C4-2B (cell line): ENCODE data around the gene DLX5.

Source experiments
- ZFX ChIP-seq: fragments of 450-650 bp; IDR thresholded peaks from 2 replicates; pipeline ENCODE4 v1.6.1; 2017
- TF ChIP-seq, protein P1 (sequence below): fragments of 450-650 bp; conservative IDR thresholded peaks from 2 replicates; pipeline ENCODE4 v1.5.1; 2017; ENCODE audit warnings: mild to moderate bottlenecking

DNA sequence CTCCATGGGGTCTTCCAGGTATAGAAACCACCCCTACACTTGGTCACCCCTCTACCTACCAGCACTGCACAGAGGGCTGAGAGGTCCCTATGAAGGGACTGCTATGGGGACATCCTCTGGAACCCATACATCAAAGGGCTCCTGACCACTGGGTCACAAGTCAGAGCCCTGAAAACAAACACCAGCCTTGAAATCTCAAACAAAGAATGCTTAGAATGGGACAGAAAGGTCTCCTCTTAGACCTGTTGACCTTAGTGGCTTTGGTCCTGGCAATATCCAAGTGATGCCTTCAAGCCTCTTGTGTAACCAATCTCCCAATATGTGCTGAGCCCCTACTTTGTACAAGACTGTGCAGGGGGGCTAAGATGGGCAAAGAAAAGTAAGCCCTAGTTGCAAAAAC is 53.9 kb downstream of the DLX5 start:
- TF ChIP-seq, protein P1, sequence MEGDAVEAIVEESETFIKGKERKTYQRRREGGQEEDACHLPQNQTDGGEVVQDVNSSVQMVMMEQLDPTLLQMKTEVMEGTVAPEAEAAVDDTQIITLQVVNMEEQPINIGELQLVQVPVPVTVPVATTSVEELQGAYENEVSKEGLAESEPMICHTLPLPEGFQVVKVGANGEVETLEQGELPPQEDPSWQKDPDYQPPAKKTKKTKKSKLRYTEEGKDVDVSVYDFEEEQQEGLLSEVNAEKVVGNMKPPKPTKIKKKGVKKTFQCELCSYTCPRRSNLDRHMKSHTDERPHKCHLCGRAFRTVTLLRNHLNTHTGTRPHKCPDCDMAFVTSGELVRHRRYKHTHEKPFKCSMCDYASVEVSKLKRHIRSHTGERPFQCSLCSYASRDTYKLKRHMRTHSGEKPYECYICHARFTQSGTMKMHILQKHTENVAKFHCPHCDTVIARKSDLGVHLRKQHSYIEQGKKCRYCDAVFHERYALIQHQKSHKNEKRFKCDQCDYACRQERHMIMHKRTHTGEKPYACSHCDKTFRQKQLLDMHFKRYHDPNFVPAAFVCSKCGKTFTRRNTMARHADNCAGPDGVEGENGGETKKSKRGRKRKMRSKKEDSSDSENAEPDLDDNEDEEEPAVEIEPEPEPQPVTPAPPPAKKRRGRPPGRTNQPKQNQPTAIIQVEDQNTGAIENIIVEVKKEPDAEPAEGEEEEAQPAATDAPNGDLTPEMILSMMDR: no peak
- TF ChIP-seq ZFX: no peak
